Stimulated activated CD8-positive, alpha-beta memory T cell treated with anti-CD3 and anti-CD28 coated beads, Interleukin-12 subunit alpha, Interleukin-12 subunit beta, amount 100 ng/mL, for 24 hours (primary cell): ENCODE data around the gene DDX10.
"Not testable (repeated sequence)": the region's sequence is repeated elsewhere in the genome, so short reads cannot be mapped to it uniquely, and the experiment has no call there.

ENCODE experiments used
- DNase-seq: peaks from one replicate; pipeline ENCODE4 v3.0.0-alpha.2; 2020; ENCODE audit errors: extremely low read depth

Gene DDX10

GRCh38 chr11:108715239-108715638 is 50.4 kb downstream of the DDX10 start:
- no peak for DNase-seq

GRCh38 chr11:108718466-108718865 is 53.6 kb downstream of the DDX10 start:
- no peak for DNase-seq

DNA sequence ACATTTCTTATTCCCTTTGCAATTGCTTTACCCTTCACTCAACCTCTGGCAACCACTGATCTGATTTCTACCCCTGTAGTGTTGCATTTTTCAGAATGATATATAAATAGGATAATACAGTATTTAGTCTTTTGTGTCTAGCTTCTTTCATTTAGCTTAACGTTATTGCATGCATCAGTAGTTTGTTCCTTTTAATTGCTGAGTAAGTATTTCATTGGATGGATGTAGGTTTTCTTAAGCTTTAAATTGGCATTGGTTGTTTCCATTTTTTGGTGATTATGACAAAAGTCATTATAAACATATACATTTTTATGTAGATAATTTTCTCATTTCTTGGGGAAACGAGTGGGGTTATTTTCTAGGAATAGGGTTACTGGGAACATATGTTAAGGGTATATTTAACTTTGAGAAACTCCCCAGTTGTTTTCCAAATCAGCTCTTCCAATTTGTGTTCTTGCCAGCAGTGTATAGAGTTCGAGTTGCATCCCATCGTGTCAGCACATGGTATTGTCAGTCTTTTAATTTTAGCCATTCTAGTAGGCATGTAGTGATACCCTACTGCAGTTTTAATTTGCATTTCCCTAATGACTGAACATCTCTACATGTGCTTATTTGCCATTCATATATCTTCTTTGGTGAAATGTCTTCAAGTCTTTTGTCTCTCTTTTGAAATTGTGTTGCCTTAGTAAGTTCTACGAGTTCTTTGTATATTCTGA is 60.3 kb downstream of the DDX10 start:
- no peak for DNase-seq

DNA sequence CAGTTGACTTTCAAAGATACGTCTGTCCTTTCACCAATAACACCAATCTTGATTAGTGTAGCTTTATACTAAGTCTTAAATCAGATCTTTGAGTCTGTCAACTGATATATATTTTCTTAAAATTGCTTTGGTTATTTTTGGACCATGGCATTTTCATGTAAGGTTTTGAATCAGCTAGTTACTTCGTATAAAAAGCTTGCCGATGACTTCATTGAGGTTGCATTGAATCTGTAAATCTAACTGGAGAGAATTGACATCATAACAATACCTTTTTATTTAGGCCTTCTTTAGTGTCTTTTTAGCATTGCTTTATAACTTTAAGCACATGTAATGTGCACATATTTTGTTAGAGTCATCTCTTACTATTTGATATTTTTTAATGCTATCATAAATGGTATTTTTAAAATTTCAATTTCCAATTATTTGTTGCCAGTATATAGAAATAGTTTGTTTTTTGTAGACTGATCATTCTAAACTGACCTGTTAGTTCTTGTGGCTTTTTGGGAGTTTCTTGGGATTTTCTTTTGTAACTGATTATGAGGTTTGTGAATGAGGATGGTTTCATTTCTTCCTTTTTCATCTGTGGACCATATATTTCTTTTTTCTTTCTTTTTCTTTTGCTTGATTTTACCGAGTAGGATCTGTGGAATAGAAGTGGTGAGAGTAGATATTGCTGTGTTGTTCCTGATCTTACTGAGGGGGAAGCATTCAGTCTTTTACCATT is 61.4 kb downstream of the DDX10 start:
- no peak for DNase-seq

DNA sequence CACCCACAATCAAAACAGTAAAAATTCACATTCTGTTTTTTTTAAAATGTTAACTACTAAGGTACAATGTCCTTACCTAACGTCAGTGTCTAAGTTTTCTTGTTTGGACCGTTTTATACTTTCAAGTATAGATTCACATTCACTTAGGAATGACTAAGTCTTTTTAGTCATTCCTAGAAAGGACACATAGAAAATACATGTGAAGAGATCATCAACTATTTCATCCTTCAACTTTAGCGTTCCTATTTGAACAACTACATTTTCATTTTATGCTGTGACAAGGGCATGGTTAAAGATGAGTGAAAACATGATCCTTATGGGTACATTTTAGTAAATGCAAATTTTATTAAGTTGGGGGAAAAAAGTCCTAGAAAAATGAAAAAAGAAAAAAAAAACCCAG is 62.8 kb downstream of the DDX10 start:
- no peak for DNase-seq

DNA sequence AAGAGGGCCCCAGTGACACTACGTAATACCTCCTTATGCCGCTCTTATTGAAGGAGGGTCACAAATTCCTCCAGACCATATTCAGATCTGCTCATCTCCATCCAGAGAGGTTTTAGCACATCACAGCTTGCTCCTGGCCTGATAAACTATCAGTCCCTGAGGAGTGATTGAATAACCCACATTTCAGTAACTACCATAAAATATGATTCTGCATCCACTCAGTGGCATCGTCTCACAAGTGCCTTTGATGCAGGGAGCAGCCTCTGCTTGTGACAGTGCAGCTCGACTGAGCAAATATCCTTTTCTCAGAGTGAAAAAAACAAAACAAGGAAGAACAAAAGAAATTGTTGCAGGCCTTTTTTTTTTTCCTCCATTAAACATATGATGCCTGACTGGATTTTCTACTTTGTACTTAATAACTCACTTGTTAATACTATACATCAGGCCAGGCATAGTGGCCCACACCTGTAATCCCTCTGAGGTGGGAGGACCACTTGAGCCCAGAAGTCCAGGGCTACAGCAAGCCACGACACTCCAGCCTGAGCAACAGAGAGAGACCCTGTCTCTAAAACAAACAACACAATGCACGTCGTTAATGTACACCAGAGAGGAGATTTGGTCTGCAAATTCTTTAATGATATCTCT is 64.5 kb downstream of the DDX10 start:
- DNase-seq: no peak

DNA sequence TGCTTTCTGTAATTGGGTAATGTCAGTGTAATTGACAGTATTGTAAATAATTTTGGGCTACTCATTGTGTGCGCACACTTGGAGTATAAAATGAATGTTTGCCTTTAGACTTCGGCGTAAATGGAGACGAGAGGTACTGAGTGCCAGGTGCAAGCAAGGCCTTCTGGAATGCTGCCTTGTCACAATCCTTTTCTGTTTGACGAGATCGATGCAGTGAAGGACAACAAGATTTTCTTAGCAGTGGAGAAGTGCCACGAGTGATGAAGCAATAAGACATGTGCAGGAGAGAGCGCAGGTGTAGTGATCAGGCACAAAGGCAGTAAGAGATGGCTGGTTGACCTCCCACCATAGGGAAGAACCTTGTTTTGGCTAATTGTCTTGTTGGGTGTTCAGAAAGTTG is 67.5 kb downstream of the DDX10 start:
- no peak for DNase-seq

DNA sequence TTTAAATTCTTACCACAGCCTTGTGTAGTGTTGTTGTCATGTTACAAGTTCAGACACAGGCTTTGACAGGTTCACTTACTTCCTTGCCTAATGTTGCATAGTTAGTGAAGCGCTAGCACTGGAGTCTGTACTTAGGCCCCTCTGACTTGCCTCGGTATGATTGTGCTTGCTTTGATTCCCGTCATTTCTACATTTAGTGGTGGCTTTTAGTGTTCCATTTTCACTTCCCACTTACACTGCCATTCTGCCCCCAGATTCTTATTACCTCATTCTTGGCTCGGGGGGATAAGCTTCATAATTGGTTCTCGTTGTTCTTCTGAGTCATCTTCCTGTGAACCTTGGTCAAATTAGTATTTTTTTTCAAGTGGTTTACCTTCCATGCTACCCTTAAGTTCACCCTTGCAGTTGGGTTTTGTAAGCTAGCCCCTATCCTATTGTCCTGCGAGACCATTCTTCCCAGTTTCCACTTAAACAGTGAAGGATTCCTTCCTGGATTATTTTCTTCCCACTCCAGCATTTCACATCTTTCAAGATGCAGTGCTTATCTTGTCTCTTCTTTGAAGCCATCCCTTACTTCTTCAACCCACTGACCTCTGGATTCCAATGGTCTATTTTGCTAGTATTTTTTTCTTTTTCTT is 68.7 kb downstream of the DDX10 start:
- peak; percentile 23 for DNase-seq

DNA sequence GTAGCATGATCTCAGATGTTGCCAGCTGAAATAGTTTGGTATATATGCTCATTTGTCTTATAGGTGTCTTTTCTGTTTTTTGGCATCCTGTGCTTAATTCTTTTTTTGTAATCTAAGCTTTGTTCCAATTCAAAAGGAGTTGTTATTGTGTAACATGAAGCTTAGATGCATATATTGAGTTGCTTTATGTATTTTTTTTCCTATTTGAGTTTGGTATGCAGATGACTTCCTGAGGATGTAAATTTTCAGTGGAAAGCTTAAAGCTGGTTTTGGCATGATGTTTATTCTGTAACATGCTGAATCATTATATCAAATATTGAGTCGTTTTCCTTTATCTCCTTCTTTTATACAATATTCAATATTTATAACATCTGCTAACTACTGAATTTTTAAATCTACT is 69.4 kb downstream of the DDX10 start:
- DNase-seq: no peak

- DNase-seq: no peak
Measured at GRCh38 chr11:108734956-108735559, 70.2 kb downstream of the DDX10 start.

- DNase-seq: not testable (repeated sequence)
Measured at GRCh38 chr11:108740132-108740531, 75.3 kb downstream of the DDX10 start.

DNA sequence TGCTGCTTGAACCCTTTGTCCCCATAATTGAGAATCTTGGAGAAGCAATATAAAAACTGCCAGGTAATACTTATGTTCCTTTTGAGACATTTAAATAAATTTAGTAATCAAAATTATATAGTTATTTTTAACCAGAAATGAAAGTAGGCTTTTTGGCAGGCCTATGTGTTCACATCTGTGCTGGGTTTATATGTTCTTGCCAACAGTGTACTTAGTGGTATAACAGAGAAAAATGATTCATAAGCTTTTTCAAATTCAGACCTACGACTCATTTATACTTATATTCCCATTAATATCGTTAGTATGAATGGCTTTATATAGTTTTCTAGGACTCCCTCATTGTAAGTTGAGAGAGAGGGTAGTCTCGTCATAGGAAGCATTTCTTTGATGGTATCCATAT is 79.0 kb downstream of the DDX10 start:
- no peak for DNase-seq

GRCh38 chr11:108748968-108749367 is 84.1 kb downstream of the DDX10 start:
- DNase-seq: no peak

DNA sequence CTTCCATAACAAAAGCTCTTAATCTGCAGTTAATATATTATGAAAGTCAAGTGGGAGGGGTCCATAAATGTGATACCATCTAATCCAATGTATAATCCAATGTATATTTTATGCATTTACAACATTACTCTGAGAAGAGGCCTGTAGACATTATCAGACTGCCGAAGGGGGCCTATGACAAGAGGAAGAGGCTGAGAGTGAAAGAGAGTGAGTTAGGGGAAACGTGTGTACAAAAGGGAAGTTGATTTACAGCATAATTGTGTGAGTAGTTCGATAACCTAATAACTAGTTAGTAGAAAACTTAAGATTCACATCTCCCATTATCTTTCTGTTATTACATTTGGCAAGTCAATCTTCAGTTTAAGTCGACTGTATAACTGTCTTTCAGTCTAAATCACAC is 86.6 kb downstream of the DDX10 start:
- no peak for DNase-seq

DNA sequence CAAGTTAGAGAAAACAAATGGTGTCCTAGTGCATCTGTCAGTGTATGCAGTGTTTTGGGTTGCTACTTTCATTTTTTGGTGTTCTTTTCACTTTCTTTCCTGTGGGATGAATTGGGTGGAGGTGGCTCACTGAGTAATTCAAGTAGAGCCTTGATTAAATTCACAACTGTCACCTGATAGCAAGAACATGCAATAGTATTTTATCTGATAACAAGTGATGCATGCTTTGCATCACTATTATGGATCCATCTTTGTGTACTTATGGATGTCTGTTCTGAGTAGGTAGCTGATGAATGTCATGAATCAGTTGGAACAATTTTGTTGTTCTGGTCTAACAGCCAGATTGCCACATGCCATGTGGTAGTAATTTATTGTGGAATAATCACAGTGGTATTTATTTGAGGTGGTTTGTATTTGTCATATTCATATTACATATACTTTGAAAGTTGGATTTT is 87.5 kb downstream of the DDX10 start:
- DNase-seq: no peak

- no peak for DNase-seq
Measured at GRCh38 chr11:108754901-108755625, 90.2 kb downstream of the DDX10 start.

GRCh38 chr11:108757630-108758029 is 92.8 kb downstream of the DDX10 start:
- DNase-seq: no peak

- no peak for DNase-seq
Measured at GRCh38 chr11:108758458-108758857, 93.6 kb downstream of the DDX10 start.

DNA sequence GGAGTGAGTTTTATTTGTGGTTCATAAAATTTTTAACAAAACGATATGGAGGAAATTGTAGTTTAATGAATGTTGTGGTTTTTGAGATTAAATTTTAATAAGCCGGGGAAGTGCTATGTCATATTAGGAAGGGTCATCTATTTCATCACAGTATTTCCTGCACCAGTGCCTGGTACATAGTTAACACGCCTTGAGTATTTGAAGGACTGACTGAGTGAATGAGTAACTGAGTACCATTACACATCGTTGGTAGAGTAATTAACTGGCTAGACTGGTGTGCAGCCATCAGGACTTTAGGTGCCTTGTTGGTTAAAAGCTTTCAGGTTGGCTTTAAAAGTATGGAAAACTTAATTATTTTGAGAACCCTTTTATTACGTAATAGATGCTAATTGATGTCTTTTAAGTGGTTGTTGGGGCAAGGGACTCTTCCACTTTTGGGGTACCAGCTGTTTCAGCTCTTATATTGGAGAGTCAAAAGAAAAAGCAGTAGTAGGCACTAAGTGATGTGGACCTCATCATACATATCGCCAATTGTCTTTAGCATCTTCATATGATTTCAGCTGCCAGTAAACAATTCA is 101.8 kb downstream of the DDX10 start:
- no peak for DNase-seq

GRCh38 chr11:108768370-108768769 is 103.5 kb downstream of the DDX10 start:
- DNase-seq: no peak

GRCh38 chr11:108768964-108769363 is 104.1 kb downstream of the DDX10 start:
- DNase-seq: no peak
